A549 (cell line): ENCODE data around the gene NAV3. TPM values are rescaled to one million over a fixed set of nuclear protein-coding genes. Genes with fewer than 3 reads are reported as not detected.

Experiments used
- ATAC-seq, 2 experiments: fragments of 200-7000 bp in 1 of 2; fragments of >200 bp in 1 of 2; cut with Nextera tagmentation in 1 of 2; cut with Tn5 transposase in 1 of 2; 3 replicates each; pipeline versions ENCODE4 v1.8.0 to v1.9.1; 2018 to 2020; ENCODE audit warnings: mild to moderate bottlenecking in 1 of 2, moderate library complexity in 1 of 2
- CTCF ChIA-PET: fragments of 300-600 bp; sonication (Branson Sonifier 250); formaldehyde crosslinking; extraction: SDS; loops from one replicate; lab custom pipeline; 2021; ENCODE audit warnings: antibody characterized with exemption, inconsistent platforms; lab: Yijun Ruan, JAX
- POLR2A ChIA-PET: fragments of 350-600 bp; formaldehyde crosslinking; extraction: SDS; loops from one replicate; lab custom pipeline; 2021; ENCODE audit warnings: antibody characterized with exemption, inconsistent platforms; lab: Yijun Ruan, JAX
- DNase-seq, 2 experiments: peaks; one replicate each; pipeline versions ENCODE4 v3.0.0 to v3.0.0-alpha.2; 2011 to 2016; ENCODE audit warnings: low read depth in 1 of 2, low spot score in 1 of 2
- FAIRE-seq: peaks from 2 replicates; lab custom pipeline; 2011; peaks lifted over from hg19 to GRCh38; lab: Jason Lieb, UNC
- H3K27ac ChIP-seq, 2 experiments: fragments of >200 bp; sonication (Bioruptor Twin); formaldehyde crosslinking; 3 replicates each; pipeline ENCODE4 v1.5.1; 2016 to 2017
- H3K4me1 ChIP-seq: fragments of >200 bp; sonication (Bioruptor Twin); formaldehyde crosslinking; 3 replicates; pipeline ENCODE4 v1.6.1; 2016
- H3K4me2 ChIP-seq: fragments of >200 bp; sonication (Bioruptor Twin); formaldehyde crosslinking; 3 replicates; pipeline ENCODE4 v1.6.1; 2016
- H3K4me3 ChIP-seq: fragments of >200 bp; sonication (Bioruptor Twin); formaldehyde crosslinking; 3 replicates; pipeline ENCODE4 v1.5.1; 2016
- H3K9me3 ChIP-seq: fragments of >200 bp; sonication (Bioruptor Twin); formaldehyde crosslinking; 3 replicates; pipeline ENCODE4 v1.6.1; 2016
- BHLHE40 ChIP-seq: IDR thresholded peaks from 2 replicates; pipeline ENCODE4 v1.6.1; 2012; ENCODE audit warnings: low read depth, low read length, inconsistent platforms
- CEBPB ChIP-seq, 2 experiments: fragments of >200 bp in 1 of 2; sonication (Bioruptor Twin) in 1 of 2; formaldehyde crosslinking in 1 of 2; IDR thresholded peaks; 2 replicates each; pipeline ENCODE4 v1.6.1; 2012 to 2016
- CHD2 ChIP-seq: fragments of 150-350 bp; IDR thresholded peaks from 2 replicates; pipeline ENCODE4 v1.6.1; 2014; ENCODE audit warnings: low read length; ENCODE audit not compliant: partially characterized antibody
- ESRRA ChIP-seq: fragments of 150-350 bp; IDR thresholded peaks from 2 replicates; pipeline ENCODE4 v1.6.1; 2014; ENCODE audit warnings: mild to moderate bottlenecking, low read length, borderline replicate concordance
- FOSB ChIP-seq: fragments of 250-450 bp; sonication (Bioruptor Pico); IDR thresholded peaks from 2 replicates; pipeline ENCODE4 v1.5.0; 2020; ENCODE audit warnings: mild to moderate bottlenecking, moderate library complexity
- GATA3 ChIP-seq: IDR thresholded peaks from 2 replicates; pipeline ENCODE4 v1.6.1; 2012; ENCODE audit warnings: borderline replicate concordance
- HEYL ChIP-seq: fragments of 250-450 bp; sonication (Bioruptor Pico); IDR thresholded peaks from 2 replicates; pipeline ENCODE4 v1.8.0; 2021; ENCODE audit warnings: mild to moderate bottlenecking, moderate library complexity
- JUN ChIP-seq, 2 experiments: fragments of >200 bp; sonication (Bioruptor Twin); formaldehyde crosslinking; IDR thresholded peaks; 2 replicates in 1 of 2; 3 replicates in 1 of 2; pipeline ENCODE4 v1.6.1; 2016 to 2017
- KDM1A ChIP-seq: fragments of 200-600 bp; sonication (generic); IDR thresholded peaks from 2 replicates; pipeline ENCODE4 v1.6.1; 2016; ENCODE audit warnings: low read depth, mild to moderate bottlenecking
- KDM5A ChIP-seq: fragments of 200-600 bp; sonication (generic); IDR thresholded peaks from 2 replicates; pipeline ENCODE4 v1.6.1; 2016; ENCODE audit warnings: antibody characterized with exemption, mild to moderate bottlenecking
- MAFK ChIP-seq: fragments of 450-650 bp; IDR thresholded peaks from 2 replicates; pipeline ENCODE4 v1.6.1; 2014; ENCODE audit not compliant: partially characterized antibody
- MYC ChIP-seq: IDR thresholded peaks from 2 replicates; pipeline ENCODE4 v1.6.1; 2012; ENCODE audit warnings: mild to moderate bottlenecking, inconsistent platforms, low read length, improper control_type of control experiment, borderline replicate concordance
- NR3C1 ChIP-seq: fragments of >200 bp; sonication (Bioruptor Twin); formaldehyde crosslinking; IDR thresholded peaks from 3 replicates; pipeline ENCODE4 v1.6.1; 2017
- PHF8 ChIP-seq: fragments of 200-600 bp; sonication (generic); IDR thresholded peaks from 2 replicates; pipeline ENCODE4 v1.6.1; 2016; ENCODE audit warnings: low read depth, mild to moderate bottlenecking, antibody characterized with exemption, moderate library complexity, borderline replicate concordance
- POLR2AphosphoS2 ChIP-seq: conservative IDR thresholded peaks from 2 replicates; pipeline ENCODE4 v1.6.1; 2012; ENCODE audit warnings: low read length, improper control_type of control experiment, inconsistent platforms
- RAD21 ChIP-seq, 2 experiments: fragments of >200 bp in 1 of 2; sonication (Bioruptor Twin) in 1 of 2; formaldehyde crosslinking in 1 of 2; IDR thresholded peaks in 1 of 2; conservative IDR thresholded peaks in 1 of 2; 2 replicates in 1 of 2; 3 replicates in 1 of 2; pipeline ENCODE4 v1.6.1; 2012 to 2018; ENCODE audit warnings: inconsistent platforms in 1 of 2
- RCOR1 ChIP-seq: fragments of 150-350 bp; IDR thresholded peaks from 2 replicates; pipeline ENCODE4 v1.6.1; 2014; ENCODE audit warnings: antibody characterized with exemption, low read length, low read depth
- TFCP2L1 ChIP-seq: fragments of 250-450 bp; sonication (Bioruptor Pico); IDR thresholded peaks from 2 replicates; pipeline ENCODE4 v1.5.0; 2021; ENCODE audit warnings: mild to moderate bottlenecking
- ZSCAN20 ChIP-seq: fragments of 250-450 bp; sonication (Bioruptor Pico); IDR thresholded peaks from 2 replicates; pipeline ENCODE4 v1.8.0; 2022; ENCODE audit warnings: mild to moderate bottlenecking, moderate library complexity
- WGBS: methylation state at CpG from one replicate; pipeline ENCODE4 v1.1.6; 2017; ENCODE audit errors: missing lambda C conversion rate; 5-methylcytosine and 5-hydroxymethylcytosine counted together
- polyA plus RNA-seq, 4 experiments: library from polyadenylated mRNA; depleted of rRNA in 3 of 4; stranded (reverse); fragments of >200 nt; fragmentation: RNase III in 1 of 4; extraction: RNeasy Plus Mini Kit Qiagen cat#74134 plus additional on column Dnase treatment in 1 of 4; gene quantifications; 2 replicates in 3 of 4; 3 replicates in 1 of 4; pipeline ENCODE4 v1.2.3, GENCODE V29; 2011 to 2017
- TF ChIP-seq, protein P1 (sequence below): fragments of 250-450 bp; sonication (Bioruptor Pico); IDR thresholded peaks from 2 replicates; pipeline ENCODE4 v1.5.0; 2021; ENCODE audit warnings: mild to moderate bottlenecking, moderate library complexity, borderline replicate concordance

NAV3 gene
- polyA plus RNA-seq, 2 of the 4 experiments (the other 2 are of a cell fraction) = 8.6 to 9.7 TPM

DNA sequence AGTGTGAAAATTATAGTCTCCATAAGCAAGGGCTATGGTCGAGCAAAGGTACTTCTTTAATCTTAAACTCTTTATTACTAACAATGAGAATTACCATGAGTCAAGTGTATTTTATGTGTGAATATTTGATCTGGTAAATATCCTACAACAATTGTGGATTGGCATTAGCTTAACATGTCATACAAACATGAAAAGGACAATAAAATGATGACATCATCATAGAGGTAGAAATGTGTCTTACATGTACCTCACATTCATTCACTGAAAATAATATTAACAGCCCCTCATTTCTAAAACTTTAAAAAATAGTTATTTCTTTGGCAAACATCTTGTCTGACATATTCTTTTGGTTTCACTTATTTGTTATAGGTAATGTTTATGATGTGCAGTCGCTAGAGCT, 355.0 kb downstream of the NAV3 start:
- 80% methylated on average over 2 of the region's 2 CpGs for WGBS
- POLR2A ChIA-PET = no interaction called here
- no peak overlapping the region for H3K4me2 ChIP-seq
- DNase-seq (no peak), ATAC-seq (no peak), FAIRE-seq (no peak)
- H3K9me3 ChIP-seq = no peaks in the 10 kb centered on the region
- H3K27ac ChIP-seq = no peak overlapping the region
- no peaks in the 10 kb centered on the region for H3K4me1 ChIP-seq
- TF ChIP-seq CEBPB (IDR thresholded peaks at IDR 0.05) (no peak), GATA3 (no peak), FOSB (CRISPR knock-in tag) (no peak), POLR2AphosphoS2 (no peak), RCOR1 (no peak), KDM5A (no peak), MAFK (no peak), ZSCAN20 (CRISPR knock-in tag) (no peak)
- CTCF ChIA-PET = interaction anchor here (0.9 kb wide), 1 partner anchor 16 kb away, joined by 3 read pairs; no protein-coding TSS in a partner anchor
- no peak overlapping the region for H3K4me3 ChIP-seq

DNA sequence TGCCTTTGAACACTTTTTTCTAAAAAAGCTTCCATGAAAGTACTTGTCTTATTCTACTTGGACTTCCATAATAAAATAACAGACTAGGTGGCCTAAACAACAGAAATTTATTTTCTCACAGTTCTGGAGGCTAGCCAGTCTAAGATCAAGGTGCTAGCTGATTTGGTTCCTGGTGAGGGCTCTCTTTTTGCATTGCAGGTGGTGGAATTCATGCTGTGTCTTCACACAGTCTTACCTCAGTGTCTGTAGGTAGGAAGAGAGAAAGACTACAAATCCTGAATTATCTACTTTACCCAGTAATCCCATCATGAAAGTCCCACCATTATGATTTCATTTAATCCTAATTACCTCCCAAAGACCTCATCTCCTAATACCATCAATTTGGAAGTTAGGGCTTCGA, 356.0 kb downstream of the NAV3 start:
- Histone ChIP-seq H3K4me3 (no peak overlapping the region), H3K4me2 (no peak overlapping the region), H3K27ac (no peak overlapping the region), H3K9me3 (no peaks in the 10 kb centered on the region), H3K4me1 (0 out of 3 replicates have a peak, but pooled peaks cover 3% of the 10 kb centered on the region)
- no peak for TF ChIP-seq KDM1A
- no peak for TF ChIP-seq CHD2
- TF ChIP-seq POLR2AphosphoS2 = no peak
- TF ChIP-seq, protein P1, sequence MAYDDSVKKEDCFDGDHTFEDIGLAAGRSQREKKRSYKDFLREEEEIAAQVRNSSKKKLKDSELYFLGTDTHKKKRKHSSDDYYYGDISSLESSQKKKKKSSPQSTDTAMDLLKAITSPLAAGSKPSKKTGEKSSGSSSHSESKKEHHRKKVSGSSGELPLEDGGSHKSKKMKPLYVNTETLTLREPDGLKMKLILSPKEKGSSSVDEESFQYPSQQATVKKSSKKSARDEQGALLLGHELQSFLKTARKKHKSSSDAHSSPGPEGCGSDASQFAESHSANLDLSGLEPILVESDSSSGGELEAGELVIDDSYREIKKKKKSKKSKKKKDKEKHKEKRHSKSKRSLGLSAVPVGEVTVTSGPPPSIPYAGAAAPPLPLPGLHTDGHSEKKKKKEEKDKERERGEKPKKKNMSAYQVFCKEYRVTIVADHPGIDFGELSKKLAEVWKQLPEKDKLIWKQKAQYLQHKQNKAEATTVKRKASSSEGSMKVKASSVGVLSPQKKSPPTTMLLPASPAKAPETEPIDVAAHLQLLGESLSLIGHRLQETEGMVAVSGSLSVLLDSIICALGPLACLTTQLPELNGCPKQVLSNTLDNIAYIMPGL (CRISPR knock-in tag) = no peak
- TF ChIP-seq NR3C1 = no peak
- no peak for TF ChIP-seq RAD21 (conservative IDR thresholded peaks at IDR 0.05 in 1 of 2, IDR thresholded peaks at IDR 0.05 in 1 of 2)
- TF ChIP-seq JUN (IDR thresholded peaks at IDR 0.05) = no peak
- TF ChIP-seq MYC = no peak
- no peak for TF ChIP-seq TFCP2L1 (CRISPR knock-in tag)
- TF ChIP-seq HEYL (CRISPR knock-in tag) = no peak
- POLR2A ChIA-PET = no interaction called here
- ATAC-seq (no peak), DNase-seq (no peak), FAIRE-seq (no peak)
- 81% methylated on average over 1 of the region's 1 CpG for WGBS
- CTCF ChIA-PET = no interaction called here

DNA sequence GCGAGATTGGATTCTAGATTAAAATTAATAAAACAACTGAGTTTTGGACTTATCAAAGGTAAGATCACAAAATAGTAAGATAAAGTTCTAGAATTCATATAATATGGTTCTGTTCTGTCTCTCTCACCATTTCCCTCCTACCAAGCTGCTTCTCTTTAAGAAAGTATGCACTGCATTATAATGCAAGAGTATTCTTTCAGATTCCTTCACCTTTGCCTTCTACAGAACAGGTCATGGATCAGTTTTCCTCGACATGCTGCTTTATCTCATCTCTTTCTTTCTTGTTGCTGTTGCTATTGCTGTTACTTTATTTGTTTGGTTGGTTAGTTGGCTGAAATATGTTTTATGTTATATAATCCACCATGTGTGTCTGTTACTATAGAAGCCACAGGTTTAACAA, 357.0 kb downstream of the NAV3 start:
- WGBS = 90% methylated on average over 2 of the region's 2 CpGs
- Histone ChIP-seq H3K9me3 (no peaks in the 10 kb centered on the region), H3K4me3 (no peak overlapping the region), H3K4me1 (0 out of 3 replicates have a peak, but pooled peaks cover 3% of the 10 kb centered on the region), H3K4me2 (no peak overlapping the region), H3K27ac (no peak overlapping the region)
- ATAC-seq = no peak
- POLR2A ChIA-PET = no interaction called here
- CTCF ChIA-PET = no interaction called here
- no peak for DNase-seq
- TF ChIP-seq POLR2AphosphoS2 = no peak
- no peak for TF ChIP-seq TFCP2L1 (CRISPR knock-in tag)
- no peak for FAIRE-seq

DNA sequence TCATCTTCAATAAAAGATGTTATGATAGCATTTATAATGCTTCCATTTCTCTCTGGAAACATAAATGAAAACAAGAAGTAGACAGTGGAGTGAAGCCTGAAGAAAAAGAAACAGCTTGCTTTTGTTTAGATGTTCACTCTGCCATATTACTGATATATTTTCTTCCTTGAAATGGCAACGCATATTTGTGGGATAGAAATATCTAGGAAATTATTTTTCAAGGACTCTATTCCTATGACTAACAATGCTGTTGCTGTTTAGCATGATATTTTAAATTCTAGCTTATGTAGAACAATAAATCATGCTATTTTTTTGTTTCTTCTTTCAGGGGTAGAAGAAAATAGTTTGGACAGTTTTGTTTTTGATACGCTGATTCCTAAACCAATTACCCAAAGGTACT, 359.0 kb downstream of the NAV3 start:
- no peak overlapping the region for H3K4me2 ChIP-seq
- H3K4me3 ChIP-seq = no peak overlapping the region
- DNase-seq (no peak), FAIRE-seq (no peak), ATAC-seq (no peak)
- ChIA-PET POLR2A (no interaction called here), CTCF (no interaction called here)
- H3K27ac ChIP-seq = no peak overlapping the region
- H3K9me3 ChIP-seq = no peaks in the 10 kb centered on the region
- 0 out of 3 replicates have a peak, but pooled peaks cover 3% of the 10 kb centered on the region for H3K4me1 ChIP-seq
- TF ChIP-seq PHF8 (no peak), BHLHE40 (no peak), ESRRA (no peak), MAFK (no peak), GATA3 (no peak)
- 95% methylated on average over 2 of the region's 2 CpGs for WGBS
